ENCODE data around the gene AADACL3.
"Not testable (repeated sequence)": the region's sequence is repeated elsewhere in the genome, so short reads cannot be mapped to it uniquely, and the experiment has no call there.

The AADACL3 gene

GRCh38 chr1:12722626-12723025, 6.7 kb downstream of the AADACL3 start:
- Histone ChIP-seq H4K20me1 (ENCODE audit: insufficient read depth, low read length) (no peaks in the 10 kb centered on the region), H3K4me3 (ENCODE audit: low read length) (no peak overlapping the region), H3K27me3 (replicated peaks; ENCODE audit: insufficient read depth, low read length) (peaks cover 5% of the 10 kb centered on the region; the same call in 1 of the 2 replicates), H3K9me2 (replicated peaks; ENCODE audit: insufficient read depth, low read length) (no peaks in the 10 kb centered on the region), H3K9me3 (replicated peaks; ENCODE audit: insufficient read depth, low read length) (no peaks in the 10 kb centered on the region), H3K36me3 (replicated peaks; ENCODE audit: insufficient read depth, low read length) (no peaks in the 10 kb centered on the region), H3K79me2 (ENCODE audit: low read length) (no peaks in the 10 kb centered on the region), H3K27ac (ENCODE audit: low read length) (no peak overlapping the region), H3K9ac (ENCODE audit: low read length) (no peak overlapping the region), H3F3A (ENCODE audit: insufficient read depth, low read length) (no peaks in the 10 kb centered on the region), H3K4me2 (ENCODE audit: low read depth, low read length) (no peak overlapping the region), H3K4me1 (ENCODE audit: low read length) (no peaks in the 10 kb centered on the region), H2AFZ (ENCODE audit: low read length) (no peak overlapping the region)
- no peak for TF ChIP-seq CTCF (IDR thresholded peaks at IDR 0.05; ENCODE audit: low read length)
- TF ChIP-seq EZH2 (optimal IDR thresholded peaks at IDR 0.05; ENCODE audit: low read depth, low read length) = no peak
- TF ChIP-seq EZH2phosphoT487 (IDR thresholded peaks at IDR 0.05; ENCODE audit: low read length) = no peak
- no peak for DNase-seq

- H3K4me3 ChIP-seq (ENCODE audit: low read length) = no peak overlapping the region
- no peaks in the 10 kb centered on the region for H3K36me3 ChIP-seq (replicated peaks; ENCODE audit: insufficient read depth, low read length)
- H3K79me2 ChIP-seq (ENCODE audit: low read length) = no peaks in the 10 kb centered on the region
- H3K4me2 ChIP-seq (ENCODE audit: low read depth, low read length) = no peak overlapping the region
- H3K9me2 ChIP-seq (replicated peaks; ENCODE audit: insufficient read depth, low read length) = no peaks in the 10 kb centered on the region
- H3K9me3 ChIP-seq (replicated peaks; ENCODE audit: insufficient read depth, low read length) = no peaks in the 10 kb centered on the region
- peaks cover 5% of the 10 kb centered on the region; the same call in 1 of the 2 replicates for H3K27me3 ChIP-seq (replicated peaks; ENCODE audit: insufficient read depth, low read length)
- H4K20me1 ChIP-seq (ENCODE audit: insufficient read depth, low read length) = no peaks in the 10 kb centered on the region
- no peak overlapping the region for H3K9ac ChIP-seq (ENCODE audit: low read length)
- no peaks in the 10 kb centered on the region for H3K4me1 ChIP-seq (ENCODE audit: low read length)
- no peaks in the 10 kb centered on the region for H3F3A ChIP-seq (ENCODE audit: insufficient read depth, low read length)
- no peak overlapping the region for H3K27ac ChIP-seq (ENCODE audit: low read length)
- H2AFZ ChIP-seq (ENCODE audit: low read length) = no peak overlapping the region
- no peak for TF ChIP-seq EZH2phosphoT487 (IDR thresholded peaks at IDR 0.05; ENCODE audit: low read length)
- TF ChIP-seq CTCF (IDR thresholded peaks at IDR 0.05; ENCODE audit: low read length) = no peak
- no peak for TF ChIP-seq EZH2 (optimal IDR thresholded peaks at IDR 0.05; ENCODE audit: low read depth, low read length)
- DNase-seq = no peak
These were observed 12.5 kb downstream of the AADACL3 start for GRCh38 chr1:12728391-12728790.

- Histone ChIP-seq H3K9me2 (replicated peaks; ENCODE audit: insufficient read depth, low read length) (no peaks in the 10 kb centered on the region), H3K4me1 (ENCODE audit: low read length) (no peaks in the 10 kb centered on the region), H2AFZ (ENCODE audit: low read length) (no peak overlapping the region), H3K9ac (ENCODE audit: low read length) (no peak overlapping the region), H3K79me2 (ENCODE audit: low read length) (no peaks in the 10 kb centered on the region), H3K4me3 (ENCODE audit: low read length) (no peak overlapping the region), H3K9me3 (replicated peaks; ENCODE audit: insufficient read depth, low read length) (no peaks in the 10 kb centered on the region), H3K36me3 (replicated peaks; ENCODE audit: insufficient read depth, low read length) (no peaks in the 10 kb centered on the region), H3F3A (ENCODE audit: insufficient read depth, low read length) (no peaks in the 10 kb centered on the region), H3K27ac (ENCODE audit: low read length) (no peak overlapping the region), H3K4me2 (ENCODE audit: low read depth, low read length) (no peak overlapping the region), H3K27me3 (replicated peaks; ENCODE audit: insufficient read depth, low read length) (peaks cover 5% of the 10 kb centered on the region; the same call in 1 of the 2 replicates), H4K20me1 (ENCODE audit: insufficient read depth, low read length) (no peaks in the 10 kb centered on the region)
- TF ChIP-seq EZH2 (optimal IDR thresholded peaks at IDR 0.05; ENCODE audit: low read depth, low read length) = no peak
- TF ChIP-seq CTCF (IDR thresholded peaks at IDR 0.05; ENCODE audit: low read length) = no peak
- no peak for TF ChIP-seq EZH2phosphoT487 (IDR thresholded peaks at IDR 0.05; ENCODE audit: low read length)
- DNase-seq = no peak
These were observed 14.2 kb downstream of the AADACL3 start for GRCh38 chr1:12730156-12730555.

GRCh38 chr1:12731084-12731483, 15.2 kb downstream of the AADACL3 start:
- H3K36me3 ChIP-seq (replicated peaks; ENCODE audit: insufficient read depth, low read length); H3K9ac ChIP-seq (ENCODE audit: low read length); H3K9me2 ChIP-seq (replicated peaks; ENCODE audit: insufficient read depth, low read length); H3K27me3 ChIP-seq (replicated peaks; ENCODE audit: insufficient read depth, low read length); H3K79me2 ChIP-seq (ENCODE audit: low read length); H3K4me1 ChIP-seq (ENCODE audit: low read length); H3K4me2 ChIP-seq (ENCODE audit: low read depth, low read length); H3F3A ChIP-seq (ENCODE audit: insufficient read depth, low read length); H4K20me1 ChIP-seq (ENCODE audit: insufficient read depth, low read length); H2AFZ ChIP-seq (ENCODE audit: low read length); DNase-seq; H3K4me3 ChIP-seq (ENCODE audit: low read length); H3K27ac ChIP-seq (ENCODE audit: low read length); H3K9me3 ChIP-seq (replicated peaks; ENCODE audit: insufficient read depth, low read length): not testable (repeated sequence)

All from MM.1S (cell line).